Vagina (tissue), 2 donors: Measurements from ENCODE around the gene ELMO2. TPM values are rescaled to one million over a fixed set of nuclear protein-coding genes. Genes with fewer than 3 reads are reported as not detected.

Source experiments
- DNase-seq, 2 donors: peaks; one replicate each; pipeline ENCODE4 v3.0.0-alpha.2; 2017; ENCODE audit errors: extremely low spot score in 2 of 2
- H3K27ac ChIP-seq: fragments of 200-600 bp; sonication (generic); one replicate; pipeline ENCODE4 v1.5.1; 2019
- H3K27me3 ChIP-seq: fragments of 200-600 bp; sonication (generic); one replicate; pipeline ENCODE4 v1.5.1; 2019
- H3K36me3 ChIP-seq, 2 donors: fragments of 200-600 bp; sonication (generic); one replicate each; pipeline ENCODE4 v1.5.1; 2017 to 2019
- H3K4me1 ChIP-seq: fragments of 200-600 bp; sonication (generic); one replicate; pipeline ENCODE4 v1.5.1; 2019
- H3K4me3 ChIP-seq, 2 donors: fragments of 200-600 bp; sonication (generic); 1 replicate in 1 of 2; 2 replicates in 1 of 2; pipeline ENCODE4 v1.5.1; 2016 to 2019
- H3K9me3 ChIP-seq: fragments of 200-600 bp; sonication (generic); one replicate; pipeline ENCODE4 v1.5.1; 2019
- CTCF ChIP-seq, 3 experiments: fragments of 450-650 bp in 2 of 3; fragments of 200-600 bp in 1 of 3; sonication (generic) in 1 of 3; IDR thresholded peaks; one replicate each; pipeline ENCODE4 v1.5.1; 2017 to 2019; ENCODE audit warnings: antibody characterized with exemption in 3 of 3, mild to moderate bottlenecking in 2 of 3, moderate library complexity in 2 of 3
- POLR2A ChIP-seq, 2 donors: fragments of 450-650 bp; IDR thresholded peaks; one replicate each; pipeline ENCODE4 v1.6.1; 2017; ENCODE audit warnings: antibody characterized with exemption in 2 of 2, mild to moderate bottlenecking in 2 of 2, moderate library complexity in 2 of 2
- POLR2AphosphoS5 ChIP-seq, 2 donors: sonication (generic); formaldehyde crosslinking; IDR thresholded peaks; one replicate each; pipeline ENCODE4 v1.9.0; 2017; ENCODE audit warnings: antibody characterized with exemption in 2 of 2, mild to moderate bottlenecking in 2 of 2, low read depth in 1 of 2; ENCODE audit not compliant: insufficient read depth in 1 of 2
- intact Hi-C: fragments of 100-400 bp; cut with DNase I; formaldehyde crosslinking; loops from one replicate; pipeline ENCODE4 v1.15.1; 2023
- total RNA-seq: library from RNA; depleted of rRNA; stranded (reverse); fragments of >200 nt; gene quantifications from one replicate; pipeline ENCODE4 v1.2.3, GENCODE V29; 2016

ELMO2 gene
- total RNA-seq, 1 donor from 2014 or later, result 73.9 TPM

- DNase-seq, result no peak
These were observed 69.7 kb downstream of the ELMO2 start for GRCh38 chr20:46336735-46337134.

GRCh38 chr20:46334303-46334904, 72.0 kb downstream of the ELMO2 start:
- H3K4me3 ChIP-seq, result no peak overlapping the region
- H3K27me3 ChIP-seq, result no peaks in the 10 kb centered on the region
- intact Hi-C loops, result no loop called here
- TF ChIP-seq POLR2AphosphoS5 (IDR thresholded peaks at IDR 0.05; ENCODE audit: insufficient read depth in 1 of 2, low read depth in 1 of 2), result no peak
- TF ChIP-seq CTCF (IDR thresholded peaks at IDR 0.05), result no peak
- no peak for TF ChIP-seq POLR2A (IDR thresholded peaks at IDR 0.05)
- H3K36me3 ChIP-seq, result no peaks in the 10 kb centered on the region
- no peak overlapping the region for H3K27ac ChIP-seq
- H3K4me1 ChIP-seq, result peaks cover 9% of the 10 kb centered on the region
- H3K9me3 ChIP-seq, result no peaks in the 10 kb centered on the region
- DNase-seq, result no peak

More at GRCh38 chr20:46336735-46337134, 69.7 kb downstream of the ELMO2 start:
- H3K27ac ChIP-seq, result no peak overlapping the region
- TF ChIP-seq CTCF (IDR thresholded peaks at IDR 0.05), result no peak
- no peak for TF ChIP-seq POLR2A (IDR thresholded peaks at IDR 0.05)
- no peak for TF ChIP-seq POLR2AphosphoS5 (IDR thresholded peaks at IDR 0.05; ENCODE audit: insufficient read depth in 1 of 2, low read depth in 1 of 2)
- no peak overlapping the region for H3K4me3 ChIP-seq
- no peaks in the 10 kb centered on the region for H3K9me3 ChIP-seq
- H3K4me1 ChIP-seq, result peaks cover 5% of the 10 kb centered on the region
- intact Hi-C loops, result no loop called here
- H3K36me3 ChIP-seq, result no peaks in the 10 kb centered on the region
- H3K27me3 ChIP-seq, result no peaks in the 10 kb centered on the region

- Histone ChIP-seq H3K36me3 (no peaks in the 10 kb centered on the region), H3K9me3 (no peaks in the 10 kb centered on the region), H3K27me3 (no peaks in the 10 kb centered on the region), H3K4me3 (no peak overlapping the region), H3K4me1 (peaks cover 9% of the 10 kb centered on the region), H3K27ac (no peak overlapping the region)
- no peak for DNase-seq
- intact Hi-C loops, result no loop called here
- TF ChIP-seq CTCF (IDR thresholded peaks at IDR 0.05), result no peak
- TF ChIP-seq POLR2AphosphoS5 (IDR thresholded peaks at IDR 0.05; ENCODE audit: insufficient read depth in 1 of 2, low read depth in 1 of 2), result no peak
- TF ChIP-seq POLR2A (IDR thresholded peaks at IDR 0.05), result no peak
These were observed 73.0 kb downstream of the ELMO2 start for GRCh38 chr20:46333161-46333991.

GRCh38 chr20:46332373-46333160, 73.8 kb downstream of the ELMO2 start:
- Histone ChIP-seq H3K27me3 (no peaks in the 10 kb centered on the region), H3K4me3 (no peak overlapping the region), H3K27ac (no peak overlapping the region), H3K4me1 (peaks cover 9% of the 10 kb centered on the region), H3K9me3 (no peaks in the 10 kb centered on the region), H3K36me3 (no peaks in the 10 kb centered on the region)
- TF ChIP-seq POLR2AphosphoS5 (IDR thresholded peaks at IDR 0.05; ENCODE audit: insufficient read depth in 1 of 2, low read depth in 1 of 2), result no peak
- intact Hi-C loops, result no loop called here
- DNase-seq, result no peak

- H3K4me3 ChIP-seq, result no peak overlapping the region
- peaks cover 9% of the 10 kb centered on the region for H3K4me1 ChIP-seq
- no peaks in the 10 kb centered on the region for H3K9me3 ChIP-seq
- H3K27me3 ChIP-seq, result no peaks in the 10 kb centered on the region
- no peak overlapping the region for H3K27ac ChIP-seq
- no peak for DNase-seq
- TF ChIP-seq CTCF (IDR thresholded peaks at IDR 0.05) (no peak), POLR2AphosphoS5 (IDR thresholded peaks at IDR 0.05; ENCODE audit: insufficient read depth in 1 of 2, low read depth in 1 of 2) (no peak), POLR2A (IDR thresholded peaks at IDR 0.05) (no peak)
- intact Hi-C loops, result no loop called here
- H3K36me3 ChIP-seq, result no peaks in the 10 kb centered on the region
These were observed 74.6 kb downstream of the ELMO2 start for GRCh38 chr20:46331611-46332361.
